Thyroid gland (tissue), 4 donors: ENCODE data around the gene AK3. TPM values are rescaled to one million over a fixed set of nuclear protein-coding genes. Genes with fewer than 3 reads are reported as not detected.
"Not testable (repeated sequence)": the region's sequence is repeated elsewhere in the genome, so short reads cannot be mapped to it uniquely, and the experiment has no call there.

Experiments used
- DNase-seq, 2 donors: peaks; one replicate each; pipeline ENCODE4 v3.0.0-alpha.2; 2019
- H3K27ac ChIP-seq, 3 donors: fragments of 200-600 bp; sonication (generic); 1 replicate in 2 of 3; 2 replicates in 1 of 3; pipeline ENCODE4 v1.5.1; 2016 to 2019; ENCODE audit warnings: mild to moderate bottlenecking in 1 of 3, moderate library complexity in 1 of 3
- H3K27me3 ChIP-seq: fragments of 200-600 bp; sonication (generic); one replicate; pipeline ENCODE4 v1.5.1; 2019
- H3K36me3 ChIP-seq, 2 donors: fragments of 200-600 bp; sonication (generic); one replicate each; pipeline ENCODE4 v1.5.1; 2016 to 2019
- H3K4me1 ChIP-seq, 2 donors: fragments of 200-600 bp; sonication (generic); one replicate each; pipeline ENCODE4 v1.5.1; 2017 to 2019
- H3K4me3 ChIP-seq, 3 donors: fragments of 200-600 bp; sonication (generic); replicated peaks in 1 of 3; 1 replicate in 2 of 3; 2 replicates in 1 of 3; pipeline ENCODE4 v1.5.1; 2016; ENCODE audit warnings: mild to moderate bottlenecking in 1 of 3
- H3K9me3 ChIP-seq: fragments of 200-600 bp; sonication (generic); one replicate; pipeline ENCODE4 v1.5.1; 2017
- CTCF ChIP-seq, 6 experiments: fragments of 200-600 bp in 3 of 6; fragments of 450-650 bp in 3 of 6; sonication (generic) in 3 of 6; IDR thresholded peaks; one replicate each; pipeline ENCODE4 v1.5.1; 2016 to 2019; ENCODE audit warnings: antibody characterized with exemption in 6 of 6, mild to moderate bottlenecking in 2 of 6, inconsistent platforms in 1 of 6, moderate library complexity in 1 of 6
- POLR2A ChIP-seq, 2 donors: fragments of 450-650 bp; IDR thresholded peaks; one replicate each; pipeline ENCODE4 v1.6.1; 2017; ENCODE audit warnings: antibody characterized with exemption in 2 of 2, mild to moderate bottlenecking in 2 of 2, moderate library complexity in 1 of 2
- WGBS, 2 donors: methylation state at CpG; one replicate each; pipeline ENCODE4 v1.1.5; 2017; 5-methylcytosine and 5-hydroxymethylcytosine counted together
- intact Hi-C: fragments of 100-400 bp; cut with DNase I; formaldehyde crosslinking; loops from one replicate; pipeline ENCODE4 v1.15.1; 2023
- total RNA-seq, 4 donors: library from RNA; depleted of rRNA; stranded (reverse); fragments of >200 nt; gene quantifications; one replicate each; pipeline ENCODE4 v1.2.3, GENCODE V29; 2016

Gene AK3
- total RNA-seq = 100 to 1,000 TPM in 1 of 4 donors, 10 to 100 TPM in 3; 90.1 to 101 (median 92.7) TPM

GRCh38 chr9:4740638-4741364 is at the start of gene AK3:
AK3 (minus strand) TSS chr9:4741202; CDS start chr9:4741087, 115 bp downstream.
- WGBS, 2 donors = 1 to 3% methylated on average over 4 to 11 of the region's 84 CpGs
- peak; percentile 91 for DNase-seq
- TF ChIP-seq CTCF (IDR thresholded peaks at IDR 0.05) = peak in 3 of 6 experiments; percentile 22 to 43 (median 29)
- TF ChIP-seq POLR2A (IDR thresholded peaks at IDR 0.05) = peak; percentile 47 to 94
- Histone ChIP-seq H3K9me3 (no peaks in the 10 kb centered on the region), H3K27ac (peak within 1 kb of the TSS; percentile 80 to 96 (median 85)), H3K27me3 (no peaks in the 10 kb centered on the region), H3K36me3 (no peaks in the 10 kb centered on the region), H3K4me3 (peak within 1 kb of the TSS; percentile 41 to 83 (median 77)), H3K4me1 (peaks cover 7 to 18% of the 10 kb centered on the region in 2 donors)
- intact Hi-C loops = no loop called here

GRCh38 chr9:4788703-4789102 is 47.7 kb upstream of the AK3 start:
- Histone ChIP-seq H3K9me3 (no peaks in the 10 kb centered on the region), H3K4me1 (peaks cover 0 to 2% of the 10 kb centered on the region in 2 donors), H3K36me3 (no peaks in the 10 kb centered on the region), H3K27ac (no peak overlapping the region), H3K4me3 (no peak overlapping the region), H3K27me3 (no peaks in the 10 kb centered on the region)
- WGBS, 2 donors = 86 to 90% methylated on average over 6 of the region's 6 CpGs
- TF ChIP-seq CTCF (IDR thresholded peaks at IDR 0.05) (no peak), POLR2A (IDR thresholded peaks at IDR 0.05) (no peak)
- intact Hi-C loops = no loop called here
- DNase-seq = no peak

- TF ChIP-seq POLR2A (IDR thresholded peaks at IDR 0.05) (no peak), CTCF (IDR thresholded peaks at IDR 0.05) (no peak)
- H3K4me1 ChIP-seq = no peaks in the 10 kb centered on the region
- H3K27me3 ChIP-seq = no peaks in the 10 kb centered on the region
- intact Hi-C loops = no loop called here
- DNase-seq = no peak
- no peaks in the 10 kb centered on the region for H3K9me3 ChIP-seq
- WGBS, 2 donors = 98 to 100% methylated on average over 1 of the region's 1 CpG
- H3K36me3 ChIP-seq = no peaks in the 10 kb centered on the region
- no peak overlapping the region for H3K4me3 ChIP-seq
- H3K27ac ChIP-seq = no peak overlapping the region
Observed at GRCh38 chr9:4787876-4788275, 46.9 kb upstream of the AK3 start.

GRCh38 chr9:4786599-4786998 is 45.6 kb upstream of the AK3 start:
- no peaks in the 10 kb centered on the region for H3K27me3 ChIP-seq
- WGBS, 2 donors = 94 to 96% methylated on average over 4 of the region's 4 CpGs
- H3K36me3 ChIP-seq = no peaks in the 10 kb centered on the region
- TF ChIP-seq POLR2A (IDR thresholded peaks at IDR 0.05) (no peak), CTCF (IDR thresholded peaks at IDR 0.05) (no peak)
- DNase-seq = no peak
- H3K9me3 ChIP-seq = no peaks in the 10 kb centered on the region
- intact Hi-C loops = no loop called here
- H3K4me1 ChIP-seq = no peaks in the 10 kb centered on the region
- no peak overlapping the region for H3K27ac ChIP-seq
- H3K4me3 ChIP-seq = no peak overlapping the region

- Histone ChIP-seq H3K27ac (no peak overlapping the region), H3K9me3 (no peaks in the 10 kb centered on the region), H3K4me3 (no peak overlapping the region), H3K4me1 (no peaks in the 10 kb centered on the region), H3K27me3 (no peaks in the 10 kb centered on the region), H3K36me3 (no peaks in the 10 kb centered on the region)
- TF ChIP-seq CTCF (IDR thresholded peaks at IDR 0.05) = no peak
- TF ChIP-seq POLR2A (IDR thresholded peaks at IDR 0.05) = no peak
- no peak for DNase-seq
- intact Hi-C loops = no loop called here
- WGBS, 2 donors = 81 to 87% methylated on average over 2 of the region's 2 CpGs
Observed at GRCh38 chr9:4784403-4784802, 43.4 kb upstream of the AK3 start.

- H3K4me3 ChIP-seq, intact Hi-C loops, H3K27ac ChIP-seq, H3K4me1 ChIP-seq, H3K9me3 ChIP-seq, DNase-seq, H3K27me3 ChIP-seq, H3K36me3 ChIP-seq: not testable (repeated sequence)
- WGBS, 2 donors = 60% methylated on average over 4 of the region's 4 CpGs
Observed at GRCh38 chr9:4783191-4783590, 42.2 kb upstream of the AK3 start.
